Motor neuron (in vitro differentiated cells): ENCODE data around the gene DHDDS. TPM values are rescaled to one million over a fixed set of nuclear protein-coding genes. Genes with fewer than 3 reads are reported as not detected.

Source experiments
- ATAC-seq, 8 experiments: fragments of 200-7000 bp; cut with Tn5 transposase; replicated peaks in 6 of 8; 2 replicates each; pipeline ENCODE4 v1.8.0; 2021; ENCODE audit warnings: mild to moderate bottlenecking in 8 of 8, moderate library complexity in 8 of 8
- H3K27ac ChIP-seq, 2 donors: fragments of 250-450 bp; sonication (Bioruptor Pico); 2 replicates each; pipeline ENCODE4 v1.9.0; 2021; ENCODE audit warnings: antibody characterized with exemption in 2 of 2, mild to moderate bottlenecking in 2 of 2, moderate library complexity in 1 of 2
- H3K4me1 ChIP-seq, 2 donors: fragments of 250-450 bp; sonication (Bioruptor Pico); replicated peaks in 1 of 2; 2 replicates each; pipeline ENCODE4 v1.6.1; 2021; ENCODE audit warnings: antibody characterized with exemption in 2 of 2, mild to moderate bottlenecking in 2 of 2, moderate library complexity in 1 of 2
- H3K4me3 ChIP-seq, 5 donors: fragments of 250-450 bp; sonication (Bioruptor Pico); 2 replicates each; pipeline ENCODE4 v1.9.0; 2021; ENCODE audit warnings: antibody characterized with exemption in 5 of 5, mild to moderate bottlenecking in 5 of 5, moderate library complexity in 4 of 5
- WGBS, 10 experiments: fragments of 450-650 bp; shearing (Covaris generic); methylation state at CpG; one replicate each; pipeline ENCODE4 v1.0.0; 2022; 5-methylcytosine and 5-hydroxymethylcytosine counted together
- in situ Hi-C, 9 experiments: fragments of 400-800 bp; cut with MboI; loops; one replicate each; pipeline ENCODE4 v1.15.0; 2021; ENCODE audit warnings: low sequenced_read_pairs in 9 of 9, low pct_unique_long_range_greater_than_20kb in 2 of 9; ENCODE audit not compliant: unreplicated experiment in 9 of 9
- total RNA-seq, 8 experiments: library from RNA; unstranded; fragments of 300-600 nt; gene quantifications; 2 replicates each; pipeline versions ENCODE4 v1.2.3 to v1.2.4, GENCODE V29; 2022

Gene DHDDS
- total RNA-seq, 8 experiments from 2014 or later: 42.7 to 86.2 (median 53.1) TPM

- WGBS, 10 experiments: 20 to 93% (median 78%) methylated on average over 1 to 7 of the region's 7 CpGs; no CpG with 5 or more reads in 1 of the 10 experiments
- no peak for ATAC-seq
- in situ Hi-C loops: no loop called here
- Histone ChIP-seq H3K4me3 (no peak overlapping the region), H3K4me1 (peaks cover 19 to 29% of the 10 kb centered on the region in 2 donors), H3K27ac (no peak overlapping the region)
Observed at GRCh38 chr1:26405281-26405915, 26.7 kb upstream of the DHDDS start.

GRCh38 chr1:26408604-26409003 lies 23.5 kb upstream of the DHDDS start:
- peak overlapping the region; percentile 89 to 94 for H3K27ac ChIP-seq

GRCh38 chr1:26409191-26409807 lies 22.8 kb upstream of the DHDDS start:
- in situ Hi-C loops: no loop called here
- Histone ChIP-seq H3K27ac (peak overlapping the region; percentile 89 to 94), H3K4me1 (peaks cover 30 to 51% of the 10 kb centered on the region in 2 donors), H3K4me3 (peak overlapping the region; percentile 10 to 42 (median 36))
- WGBS, 10 experiments: 0 to 13% (median 0%) methylated on average over 1 to 12 of the region's 16 CpGs; no CpG with 5 or more reads in 3 of the 10 experiments
- peak in 5 of 8 experiments; percentile 71 to 82 (median 78) for ATAC-seq

More at GRCh38 chr1:26408604-26409003, 23.5 kb upstream of the DHDDS start:
- in situ Hi-C loops: no loop called here
- 0 to 18% (median 5%) methylated on average over 3 to 12 of the region's 12 CpGs for WGBS, 10 experiments
- H3K4me1 ChIP-seq: peaks cover 36 to 55% of the 10 kb centered on the region in 2 donors
- ATAC-seq: peak in 4 of 8 experiments; percentile 6 to 85 (median 80)
- H3K4me3 ChIP-seq: peak overlapping the region in 4 of 5 donors; percentile 23 to 42 (median 36)

GRCh38 chr1:26410706-26411623 lies 21.2 kb upstream of the DHDDS start, which contains the start of gene LIN28A:
TSS of gene LIN28A (plus strand) at chr1:26410817. CDS start at chr1:26410892, 75 bp downstream.
- WGBS, 10 experiments: 0 to 7% (median 2%) methylated on average over 3 to 17 of the region's 70 CpGs; no CpG with 5 or more reads in 5 of the 10 experiments
- Histone ChIP-seq H3K4me3 (peak within 1 kb of the TSS; percentile 10 to 42 (median 36)), H3K27ac (peak within 1 kb of the TSS; percentile 89 to 94), H3K4me1 (peaks cover 30 to 51% of the 10 kb centered on the region in 2 donors)
- in situ Hi-C loops: no loop called here
- ATAC-seq: peak in 6 of 8 experiments; percentile 5 to 26 (median 12)

GRCh38 chr1:26411624-26412074 lies 20.5 kb upstream of the DHDDS start:
- peaks cover 31 to 51% of the 10 kb centered on the region in 2 donors for H3K4me1 ChIP-seq
- in situ Hi-C loops: no loop called here
- peak overlapping the region; percentile 58 to 78 for H3K27ac ChIP-seq
- H3K4me3 ChIP-seq: peak overlapping the region; percentile 10 to 42 (median 28)
- ATAC-seq: peak in 3 of 8 experiments; percentile 4 to 11 (median 4)
- 0 to 20% (median 9%) methylated on average over 1 to 13 of the region's 20 CpGs; no CpG with 5 or more reads in 6 of the 10 experiments for WGBS, 10 experiments

GRCh38 chr1:26412180-26412840 lies 19.8 kb upstream of the DHDDS start:
- Histone ChIP-seq H3K4me1 (peaks cover 38 to 53% of the 10 kb centered on the region in 2 donors), H3K27ac (peak overlapping the region; percentile 58 to 78), H3K4me3 (peak overlapping the region in 4 of 5 donors; percentile 24 to 42 (median 32))
- in situ Hi-C loops: no loop called here
- 0 to 40% (median 14%) methylated on average over 1 to 8 of the region's 9 CpGs; no CpG with 5 or more reads in 2 of the 10 experiments for WGBS, 10 experiments
- ATAC-seq: no peak

- no peak for ATAC-seq
- peaks cover 45 to 61% of the 10 kb centered on the region in 2 donors for H3K4me1 ChIP-seq
- 0 to 13% (median 5%) methylated on average over 1 of the region's 1 CpG; no CpG with 5 or more reads in 6 of the 10 experiments for WGBS, 10 experiments
- H3K4me3 ChIP-seq: no peak overlapping the region
- H3K27ac ChIP-seq: no peak overlapping the region
- in situ Hi-C loops: no loop called here
Observed at GRCh38 chr1:26413031-26413430, 19.1 kb upstream of the DHDDS start.

GRCh38 chr1:26417111-26417759 lies 14.9 kb upstream of the DHDDS start:
- ATAC-seq: peak; percentile 94 to 100 (median 96)
- in situ Hi-C loops: no loop called here
- peak overlapping the region in 1 of 5 donors; percentile 10 for H3K4me3 ChIP-seq
- H3K4me1 ChIP-seq: peaks cover 46 to 57% of the 10 kb centered on the region in 2 donors
- H3K27ac ChIP-seq: peak overlapping the region in 1 of 2 donors; percentile 32
- 0 to 50% (median 25%) methylated on average over 2 to 6 of the region's 9 CpGs; no CpG with 5 or more reads in 2 of the 10 experiments for WGBS, 10 experiments

- Histone ChIP-seq H3K4me1 (peaks cover 34 to 45% of the 10 kb centered on the region in 2 donors), H3K27ac (peak overlapping the region in 1 of 2 donors; percentile 32), H3K4me3 (no peak overlapping the region)
- WGBS, 10 experiments: 40 to 50% methylated on average over 1 of the region's 5 CpGs; no CpG with 5 or more reads in 8 of the 10 experiments
- in situ Hi-C loops: no loop called here
- peak in 2 of 8 experiments; percentile 6 to 9 for ATAC-seq
Observed at GRCh38 chr1:26418865-26419349, 13.2 kb upstream of the DHDDS start.

GRCh38 chr1:26419494-26419893 lies 12.6 kb upstream of the DHDDS start:
- ATAC-seq: no peak
- Histone ChIP-seq H3K4me3 (no peak overlapping the region), H3K27ac (no peak overlapping the region), H3K4me1 (peaks cover 34 to 45% of the 10 kb centered on the region in 2 donors)
- in situ Hi-C loops: no loop called here
- WGBS, 10 experiments: 10 to 100% (median 91%) methylated on average over 1 to 2 of the region's 2 CpGs; no CpG with 5 or more reads in 2 of the 10 experiments

GRCh38 chr1:26429721-26430120 lies 2.4 kb upstream of the DHDDS start:
- Histone ChIP-seq H3K27ac (no peak overlapping the region), H3K4me3 (no peak overlapping the region), H3K4me1 (peaks cover 15 to 20% of the 10 kb centered on the region in 2 donors)
- WGBS, 10 experiments: 17 to 100% (median 58%) methylated on average over 1 to 2 of the region's 2 CpGs; no CpG with 5 or more reads in 1 of the 10 experiments
- in situ Hi-C loops: no loop called here
- no peak for ATAC-seq
